ENCODE results near the gene CFP.
A peak's percentile ranks its signal among the peaks of the same experiment; 100 is the strongest.
"Not testable (repeated sequence)": the region's sequence is repeated elsewhere in the genome, so short reads cannot be mapped to it uniquely, and the experiment has no call there.

The CFP gene

GRCh38 chrX:47629419-47630200 lies at the start of gene CFP:
Gene CFP (minus strand): TSS chrX:47629930. CDS start chrX:47629844, 86 bp downstream.
- peak; percentile 27 for DNase-seq

GRCh38 chrX:47675959-47676859 lies 46.5 kb upstream of the CFP start:
- peak; percentile 72 for DNase-seq

- no peak for DNase-seq
Observed at GRCh38 chrX:47674776-47675175, 45.0 kb upstream of the CFP start.

GRCh38 chrX:47665797-47666196 lies 36.1 kb upstream of the CFP start:
- not testable (repeated sequence) for DNase-seq

GRCh38 chrX:47664737-47665136 lies 35.0 kb upstream of the CFP start:
- no peak for DNase-seq

- peak; percentile 61 for DNase-seq
Observed at GRCh38 chrX:47662144-47662657, 32.5 kb upstream of the CFP start.

- DNase-seq: no peak
Observed at GRCh38 chrX:47661539-47661938, 31.8 kb upstream of the CFP start.

GRCh38 chrX:47659421-47659726 lies 29.6 kb upstream of the CFP start:
- DNase-seq: no peak

- DNase-seq: peak; percentile 94
Observed at GRCh38 chrX:47658684-47659420, 29.1 kb upstream of the CFP start, which contains the start of gene UXT. Gene UXT (minus strand): TSS chrX:47659180. CDS start chrX:47658927, 253 bp downstream.

- no peak for DNase-seq
Observed at GRCh38 chrX:47658301-47658683, 28.6 kb upstream of the CFP start.

- DNase-seq: no peak
Observed at GRCh38 chrX:47651043-47651905, 21.5 kb upstream of the CFP start.

- peak; percentile 95 for DNase-seq
Observed at GRCh38 chrX:47650164-47651042, 20.7 kb upstream of the CFP start, which contains the start of gene ELK1. Gene ELK1 (minus strand): TSS chrX:47650563. CDS start chrX:47641441, 9,122 bp downstream.

- no peak for DNase-seq
Observed at GRCh38 chrX:47649781-47650163, 20.0 kb upstream of the CFP start.

- DNase-seq: no peak
Observed at GRCh38 chrX:47649271-47649670, 19.5 kb upstream of the CFP start.

- DNase-seq: no peak
Observed at GRCh38 chrX:47648376-47648775, 18.6 kb upstream of the CFP start.

GRCh38 chrX:47646636-47647035 lies 16.9 kb upstream of the CFP start:
- DNase-seq: no peak

GRCh38 chrX:47645530-47645929 lies 15.8 kb upstream of the CFP start:
- DNase-seq: no peak

GRCh38 chrX:47644557-47645091 lies 14.9 kb upstream of the CFP start:
- DNase-seq: peak; percentile 27

GRCh38 chrX:47643926-47644325 lies 14.2 kb upstream of the CFP start:
- peak; percentile 63 for DNase-seq

- no peak for DNase-seq
Observed at GRCh38 chrX:47638816-47639215, 9.1 kb upstream of the CFP start.
